MM.1S (cell line): ENCODE measurements around the gene NRXN3.

Source experiments
- DNase-seq: peaks from one replicate; pipeline ENCODE4 v3.0.0-alpha.2; 2015
- H2AFZ ChIP-seq: fragments of 300-600 bp; sonication (generic); 2 replicates; pipeline ENCODE4 v1.6.0; 2016; ENCODE audit warnings: antibody characterized with exemption, low read length
- H3F3A ChIP-seq: fragments of 300-600 bp; sonication (generic); 2 replicates; pipeline ENCODE4 v1.6.1; 2016; ENCODE audit warnings: mild to moderate bottlenecking, antibody characterized with exemption, low read length, moderate library complexity, mixed read lengths; ENCODE audit not compliant: insufficient read depth
- H3K27ac ChIP-seq: fragments of 300-600 bp; sonication (generic); 2 replicates; pipeline ENCODE4 v1.5.1; 2016; ENCODE audit warnings: mild to moderate bottlenecking, low read length
- H3K27me3 ChIP-seq: fragments of 300-600 bp; sonication (generic); replicated peaks from 2 replicates; pipeline ENCODE4 v1.6.0; 2016; ENCODE audit warnings: low read length; ENCODE audit not compliant: insufficient read depth
- H3K36me3 ChIP-seq: fragments of 300-600 bp; sonication (generic); replicated peaks from 2 replicates; pipeline ENCODE4 v1.6.1; 2016; ENCODE audit warnings: mild to moderate bottlenecking, low read length, mixed read lengths; ENCODE audit not compliant: insufficient read depth
- H3K4me1 ChIP-seq: fragments of 300-600 bp; sonication (generic); 2 replicates; pipeline ENCODE4 v1.6.1; 2016; ENCODE audit warnings: low read length, mixed read lengths
- H3K4me2 ChIP-seq: fragments of 300-600 bp; sonication (generic); 2 replicates; pipeline ENCODE4 v1.6.0; 2016; ENCODE audit warnings: low read depth, low read length
- H3K4me3 ChIP-seq: fragments of 300-600 bp; sonication (generic); 2 replicates; pipeline ENCODE4 v1.5.1; 2016; ENCODE audit warnings: low read length, mixed read lengths
- H3K79me2 ChIP-seq: fragments of 300-600 bp; sonication (generic); 2 replicates; pipeline ENCODE4 v1.6.1; 2016; ENCODE audit warnings: mixed run types, low read length, mixed read lengths
- H3K9ac ChIP-seq: fragments of 300-600 bp; sonication (generic); 2 replicates; pipeline ENCODE4 v1.6.1; 2016; ENCODE audit warnings: low read length, mixed read lengths
- H3K9me2 ChIP-seq: fragments of 300-600 bp; sonication (generic); replicated peaks from 2 replicates; pipeline ENCODE4 v1.6.1; 2016; ENCODE audit warnings: mild to moderate bottlenecking, low read length, mixed read lengths; ENCODE audit not compliant: insufficient read depth
- H3K9me3 ChIP-seq: fragments of 300-600 bp; sonication (generic); replicated peaks from 2 replicates; pipeline ENCODE4 v1.6.1; 2016; ENCODE audit warnings: mild to moderate bottlenecking, low read length, mixed read lengths; ENCODE audit not compliant: insufficient read depth
- H4K20me1 ChIP-seq: fragments of 300-600 bp; sonication (generic); 2 replicates; pipeline ENCODE4 v1.6.1; 2016; ENCODE audit warnings: mild to moderate bottlenecking, low read length, moderate library complexity, mixed read lengths; ENCODE audit not compliant: insufficient read depth
- EZH2 ChIP-seq: fragments of 300-600 bp; sonication (generic); optimal IDR thresholded peaks from 2 replicates; pipeline ENCODE3; 2017; ENCODE audit warnings: low read depth, mild to moderate bottlenecking, antibody characterized with exemption, low read length, mixed read lengths
- EZH2phosphoT487 ChIP-seq: fragments of 300-600 bp; sonication (generic); IDR thresholded peaks from 2 replicates; pipeline ENCODE4 v1.6.1; 2018; ENCODE audit warnings: antibody characterized with exemption, low read length
- TF ChIP-seq, protein P1 (sequence below): fragments of 300-600 bp; sonication (generic); IDR thresholded peaks from 2 replicates; pipeline ENCODE4 v1.5.1; 2016; ENCODE audit warnings: antibody characterized with exemption, low read length, mixed read lengths

The NRXN3 gene

DNA sequence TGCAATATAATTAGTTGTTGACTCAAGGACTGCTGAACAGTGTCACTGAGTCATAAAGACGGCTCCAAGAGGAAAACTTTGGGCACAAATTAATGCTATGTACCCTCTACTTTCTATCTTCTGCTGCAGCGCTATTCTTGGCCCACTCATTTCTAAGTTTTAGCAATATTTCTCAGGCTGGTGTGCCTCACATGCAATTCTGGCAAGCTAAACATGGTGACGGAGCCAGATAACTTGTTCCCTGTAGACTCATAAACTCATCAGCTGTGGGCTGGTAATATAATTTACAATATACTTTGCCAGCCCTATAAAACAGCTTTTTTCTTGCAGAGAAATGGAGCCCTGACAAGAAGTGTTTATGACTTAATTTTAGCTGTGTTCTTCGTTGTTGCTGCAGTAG lies 615.1 kb downstream of the NRXN3 start:
- Histone ChIP-seq H4K20me1 (no peaks in the 10 kb centered on the region), H3K27ac (no peak overlapping the region), H3K27me3 (no peaks in the 10 kb centered on the region), H3K4me3 (no peak overlapping the region), H3F3A (no peaks in the 10 kb centered on the region), H3K9ac (no peak overlapping the region), H3K9me2 (no peaks in the 10 kb centered on the region), H2AFZ (no peak overlapping the region), H3K36me3 (no peaks in the 10 kb centered on the region), H3K9me3 (no peaks in the 10 kb centered on the region), H3K4me1 (no peaks in the 10 kb centered on the region), H3K4me2 (no peak overlapping the region), H3K79me2 (no peaks in the 10 kb centered on the region)
- TF ChIP-seq EZH2: no peak
- TF ChIP-seq, protein P1, sequence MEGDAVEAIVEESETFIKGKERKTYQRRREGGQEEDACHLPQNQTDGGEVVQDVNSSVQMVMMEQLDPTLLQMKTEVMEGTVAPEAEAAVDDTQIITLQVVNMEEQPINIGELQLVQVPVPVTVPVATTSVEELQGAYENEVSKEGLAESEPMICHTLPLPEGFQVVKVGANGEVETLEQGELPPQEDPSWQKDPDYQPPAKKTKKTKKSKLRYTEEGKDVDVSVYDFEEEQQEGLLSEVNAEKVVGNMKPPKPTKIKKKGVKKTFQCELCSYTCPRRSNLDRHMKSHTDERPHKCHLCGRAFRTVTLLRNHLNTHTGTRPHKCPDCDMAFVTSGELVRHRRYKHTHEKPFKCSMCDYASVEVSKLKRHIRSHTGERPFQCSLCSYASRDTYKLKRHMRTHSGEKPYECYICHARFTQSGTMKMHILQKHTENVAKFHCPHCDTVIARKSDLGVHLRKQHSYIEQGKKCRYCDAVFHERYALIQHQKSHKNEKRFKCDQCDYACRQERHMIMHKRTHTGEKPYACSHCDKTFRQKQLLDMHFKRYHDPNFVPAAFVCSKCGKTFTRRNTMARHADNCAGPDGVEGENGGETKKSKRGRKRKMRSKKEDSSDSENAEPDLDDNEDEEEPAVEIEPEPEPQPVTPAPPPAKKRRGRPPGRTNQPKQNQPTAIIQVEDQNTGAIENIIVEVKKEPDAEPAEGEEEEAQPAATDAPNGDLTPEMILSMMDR: no peak
- no peak for TF ChIP-seq EZH2phosphoT487
- DNase-seq: no peak

DNA sequence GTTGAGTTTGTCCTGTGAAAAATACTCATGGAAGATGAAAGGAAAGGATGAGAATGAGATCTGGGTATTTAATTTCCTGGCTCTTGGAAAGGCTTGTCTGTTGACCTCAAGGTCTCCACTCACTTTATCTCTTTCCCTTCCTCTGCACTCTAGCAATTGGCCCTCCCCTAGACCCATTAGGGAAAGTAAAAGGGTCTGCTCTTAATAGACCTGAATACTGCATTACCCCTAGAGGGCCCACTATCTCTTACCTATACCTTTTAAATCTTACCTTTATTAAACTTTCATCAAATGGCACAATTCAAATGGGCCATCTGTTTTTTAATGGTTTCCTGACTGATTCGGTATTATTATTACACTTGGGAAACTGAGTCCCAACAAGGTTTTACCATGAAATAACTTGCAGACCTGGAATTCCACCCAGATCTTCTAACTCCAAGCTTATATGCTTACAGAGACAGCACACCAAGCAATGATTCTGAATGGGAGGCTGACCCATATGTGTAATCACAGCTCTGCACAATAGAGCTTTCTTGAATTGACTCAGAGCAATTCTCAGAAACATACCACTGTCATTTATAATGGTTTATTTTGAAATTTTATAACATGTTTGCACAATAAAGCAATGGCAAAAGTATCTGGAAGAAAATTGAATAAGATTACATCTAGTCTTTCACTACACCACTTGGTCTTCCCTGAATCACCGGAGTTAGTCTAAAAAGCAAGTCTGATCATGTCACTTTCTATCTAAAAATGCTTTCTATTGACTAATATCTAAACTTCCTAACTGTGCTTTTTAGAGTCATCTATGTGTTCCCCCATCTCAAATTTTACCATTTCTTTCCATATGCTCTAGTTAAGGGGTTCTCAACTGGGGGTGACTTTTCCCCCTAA lies 618.5 kb downstream of the NRXN3 start:
- TF ChIP-seq EZH2 (no peak), EZH2phosphoT487 (no peak)
- TF ChIP-seq, protein P1: no peak
- Histone ChIP-seq H3K4me3 (no peak overlapping the region), H3K79me2 (no peaks in the 10 kb centered on the region), H3K9me2 (no peaks in the 10 kb centered on the region), H3K36me3 (no peaks in the 10 kb centered on the region), H3F3A (no peaks in the 10 kb centered on the region), H4K20me1 (no peaks in the 10 kb centered on the region), H3K9me3 (no peaks in the 10 kb centered on the region), H3K27me3 (no peaks in the 10 kb centered on the region), H3K4me2 (no peak overlapping the region), H3K4me1 (no peaks in the 10 kb centered on the region), H3K9ac (no peak overlapping the region), H3K27ac (no peak overlapping the region), H2AFZ (no peak overlapping the region)
- DNase-seq: no peak

DNA sequence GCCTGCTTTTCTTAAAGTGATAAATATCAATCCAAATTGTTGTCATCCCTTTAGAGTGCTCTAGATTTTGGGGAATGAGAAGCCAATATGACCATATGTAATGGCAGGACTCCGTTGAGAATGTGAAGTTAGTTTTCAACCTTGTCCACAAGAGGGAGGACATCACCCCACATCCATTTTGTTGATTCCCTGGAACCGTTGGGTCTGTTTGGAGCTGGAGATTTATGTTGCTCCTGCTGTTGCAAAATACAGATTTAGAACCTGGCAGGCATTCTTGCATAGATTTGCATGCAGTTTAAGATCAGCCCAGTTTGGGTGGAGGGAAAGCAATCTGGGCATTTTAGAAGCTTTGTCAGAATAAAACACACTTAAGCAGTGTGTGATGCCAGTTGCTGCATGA lies 620.1 kb downstream of the NRXN3 start:
- Histone ChIP-seq H3K9ac (no peak overlapping the region), H4K20me1 (no peaks in the 10 kb centered on the region), H3K4me1 (no peaks in the 10 kb centered on the region), H3K4me2 (no peak overlapping the region), H3K79me2 (no peaks in the 10 kb centered on the region), H3K9me2 (no peaks in the 10 kb centered on the region), H3K36me3 (no peaks in the 10 kb centered on the region), H3K27me3 (no peaks in the 10 kb centered on the region), H3K4me3 (no peak overlapping the region), H2AFZ (no peak overlapping the region), H3K9me3 (no peaks in the 10 kb centered on the region), H3K27ac (no peak overlapping the region), H3F3A (no peaks in the 10 kb centered on the region)
- TF ChIP-seq EZH2phosphoT487 (no peak), EZH2 (no peak)
- TF ChIP-seq, protein P1: no peak
- DNase-seq: no peak
